ENCODE data around the gene DMXL1.

Gene DMXL1

DNA sequence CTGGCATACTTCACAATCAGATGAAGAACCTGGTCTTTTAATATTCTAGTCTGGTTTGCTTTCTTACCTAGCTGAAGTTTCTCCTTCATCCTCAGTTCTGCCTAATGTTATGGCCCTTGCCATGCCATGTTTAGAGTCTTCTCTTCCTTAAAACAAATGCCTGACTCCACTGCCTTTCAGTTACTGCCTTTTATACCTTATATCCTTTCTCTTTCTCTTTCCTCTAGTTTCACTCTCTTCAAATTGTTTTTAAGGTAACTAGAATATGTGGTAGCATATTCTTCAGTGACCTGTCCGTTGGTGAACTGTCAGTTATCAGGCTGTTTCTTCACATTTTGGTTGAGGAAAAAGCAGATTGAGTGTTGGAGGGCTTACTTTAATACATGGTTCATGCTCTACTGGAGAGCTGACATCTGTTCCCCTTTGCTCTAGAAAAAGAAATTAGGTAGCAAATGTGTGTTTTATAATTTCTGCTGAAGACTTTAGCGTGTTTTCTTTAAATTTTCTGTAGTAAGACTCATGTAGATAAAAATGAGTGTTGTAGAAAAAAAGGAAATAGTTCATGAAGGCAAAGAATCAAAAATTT, 103.8 kb downstream of the DMXL1 start:
- Histone ChIP-seq H3K9me3 (ENCODE audit: insufficient read depth, low read length, severe bottlenecking) (no peaks in the 10 kb centered on the region), H3K9ac (ENCODE audit: low read depth, low read length) (no peak overlapping the region), H3K27me3 (ENCODE audit: insufficient read depth, low read length, poor library complexity) (no peaks in the 10 kb centered on the region), H4K20me1 (ENCODE audit: insufficient read depth, low read length) (no peaks in the 10 kb centered on the region), H3K27ac (ENCODE audit: low read length) (no peak overlapping the region), H3K4me1 (ENCODE audit: insufficient read depth, low read length) (no peaks in the 10 kb centered on the region), H3K36me3 (ENCODE audit: insufficient read depth, low read length) (peaks cover 23% of the 10 kb centered on the region), H3K4me2 (ENCODE audit: insufficient read depth, low read length) (no peak overlapping the region), H3K4me3 (ENCODE audit: low read depth in 1 of 2, low read length in 2 of 2) (no peak overlapping the region), H3K79me2 (ENCODE audit: insufficient read depth, low read length) (no peaks in the 10 kb centered on the region), H2AFZ (ENCODE audit: low read depth, low read length) (no peak overlapping the region)
- DNase-seq (no peak), ATAC-seq (ENCODE audit: insufficient read depth, low read depth) (0 out of 3 replicates have a peak, but pooled peaks have one; percentile 33)
- TF ChIP-seq, protein P1, sequence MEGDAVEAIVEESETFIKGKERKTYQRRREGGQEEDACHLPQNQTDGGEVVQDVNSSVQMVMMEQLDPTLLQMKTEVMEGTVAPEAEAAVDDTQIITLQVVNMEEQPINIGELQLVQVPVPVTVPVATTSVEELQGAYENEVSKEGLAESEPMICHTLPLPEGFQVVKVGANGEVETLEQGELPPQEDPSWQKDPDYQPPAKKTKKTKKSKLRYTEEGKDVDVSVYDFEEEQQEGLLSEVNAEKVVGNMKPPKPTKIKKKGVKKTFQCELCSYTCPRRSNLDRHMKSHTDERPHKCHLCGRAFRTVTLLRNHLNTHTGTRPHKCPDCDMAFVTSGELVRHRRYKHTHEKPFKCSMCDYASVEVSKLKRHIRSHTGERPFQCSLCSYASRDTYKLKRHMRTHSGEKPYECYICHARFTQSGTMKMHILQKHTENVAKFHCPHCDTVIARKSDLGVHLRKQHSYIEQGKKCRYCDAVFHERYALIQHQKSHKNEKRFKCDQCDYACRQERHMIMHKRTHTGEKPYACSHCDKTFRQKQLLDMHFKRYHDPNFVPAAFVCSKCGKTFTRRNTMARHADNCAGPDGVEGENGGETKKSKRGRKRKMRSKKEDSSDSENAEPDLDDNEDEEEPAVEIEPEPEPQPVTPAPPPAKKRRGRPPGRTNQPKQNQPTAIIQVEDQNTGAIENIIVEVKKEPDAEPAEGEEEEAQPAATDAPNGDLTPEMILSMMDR (IDR thresholded peaks at IDR 0.05; ENCODE audit: borderline replicate concordance, extremely low read depth, low read length, poor library complexity, severe bottlenecking) = no peak
- TF ChIP-seq EZH2 (IDR thresholded peaks at IDR 0.05; ENCODE audit: borderline replicate concordance, low read depth, low read length, severe bottlenecking) = no peak

DNA sequence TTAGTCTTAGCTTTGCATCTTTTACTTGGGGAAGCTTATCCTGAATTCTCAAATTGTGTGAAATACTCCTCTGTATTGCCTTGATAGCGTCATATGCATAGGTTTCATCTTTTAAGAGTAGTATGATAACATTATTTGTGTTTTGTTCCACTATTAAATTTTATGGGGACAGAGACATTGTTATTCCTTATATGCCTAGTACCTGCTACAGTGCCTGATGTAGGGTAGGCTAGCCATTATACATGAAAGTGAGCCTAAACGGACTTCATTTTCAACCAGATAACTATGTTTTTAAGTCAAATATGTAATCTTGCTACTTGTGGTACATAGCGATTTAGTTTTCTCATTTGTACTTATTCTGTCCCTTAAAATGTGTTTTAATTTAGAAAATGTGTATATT, 105.9 kb downstream of the DMXL1 start:
- Histone ChIP-seq H3K9me3 (ENCODE audit: insufficient read depth, low read length, severe bottlenecking) (no peaks in the 10 kb centered on the region), H3K4me3 (ENCODE audit: low read depth in 1 of 2, low read length in 2 of 2) (no peak overlapping the region), H3K27ac (ENCODE audit: low read length) (no peak overlapping the region), H3K27me3 (ENCODE audit: insufficient read depth, low read length, poor library complexity) (no peaks in the 10 kb centered on the region), H3K4me2 (ENCODE audit: insufficient read depth, low read length) (no peak overlapping the region), H4K20me1 (ENCODE audit: insufficient read depth, low read length) (no peaks in the 10 kb centered on the region), H3K9ac (ENCODE audit: low read depth, low read length) (no peak overlapping the region), H2AFZ (ENCODE audit: low read depth, low read length) (no peak overlapping the region), H3K4me1 (ENCODE audit: insufficient read depth, low read length) (no peaks in the 10 kb centered on the region), H3K36me3 (ENCODE audit: insufficient read depth, low read length) (peaks cover 17% of the 10 kb centered on the region), H3K79me2 (ENCODE audit: insufficient read depth, low read length) (no peaks in the 10 kb centered on the region)
- TF ChIP-seq, protein P1 (IDR thresholded peaks at IDR 0.05; ENCODE audit: borderline replicate concordance, extremely low read depth, low read length, poor library complexity, severe bottlenecking) = no peak
- TF ChIP-seq EZH2 (IDR thresholded peaks at IDR 0.05; ENCODE audit: borderline replicate concordance, low read depth, low read length, severe bottlenecking) = no peak
- ATAC-seq (ENCODE audit: insufficient read depth, low read depth) (no peak), DNase-seq (no peak)

DNA sequence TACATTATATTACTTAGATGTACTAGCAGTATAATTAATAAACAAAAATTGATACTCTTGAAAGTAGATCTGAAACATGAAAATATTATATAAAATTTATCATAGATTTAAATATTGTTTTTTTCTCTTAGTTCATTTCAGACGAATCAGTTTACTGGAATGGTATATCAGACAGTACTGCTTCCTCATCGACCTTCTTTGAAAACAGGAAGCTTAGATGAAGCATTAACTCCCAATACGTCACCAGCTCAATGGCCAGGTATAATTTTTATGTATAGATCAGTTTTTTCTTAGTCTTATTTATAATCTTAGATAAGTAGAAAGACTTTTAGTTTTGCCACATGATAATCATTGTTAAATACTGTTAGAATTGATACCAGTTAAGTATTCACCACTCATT, 106.3 kb downstream of the DMXL1 start:
- peaks cover 17% of the 10 kb centered on the region for H3K36me3 ChIP-seq (ENCODE audit: insufficient read depth, low read length)
- H3K4me1 ChIP-seq (ENCODE audit: insufficient read depth, low read length) = no peaks in the 10 kb centered on the region
- H4K20me1 ChIP-seq (ENCODE audit: insufficient read depth, low read length) = no peaks in the 10 kb centered on the region
- no peaks in the 10 kb centered on the region for H3K79me2 ChIP-seq (ENCODE audit: insufficient read depth, low read length)
- H3K9me3 ChIP-seq (ENCODE audit: insufficient read depth, low read length, severe bottlenecking) = no peaks in the 10 kb centered on the region
- DNase-seq (no peak), ATAC-seq (ENCODE audit: insufficient read depth, low read depth) (no peak)
- H3K4me2 ChIP-seq (ENCODE audit: insufficient read depth, low read length) = no peak overlapping the region
- no peak overlapping the region for H3K9ac ChIP-seq (ENCODE audit: low read depth, low read length)
- TF ChIP-seq EZH2 (IDR thresholded peaks at IDR 0.05; ENCODE audit: borderline replicate concordance, low read depth, low read length, severe bottlenecking) = no peak
- TF ChIP-seq, protein P1 (IDR thresholded peaks at IDR 0.05; ENCODE audit: borderline replicate concordance, extremely low read depth, low read length, poor library complexity, severe bottlenecking) = no peak
- no peak overlapping the region for H2AFZ ChIP-seq (ENCODE audit: low read depth, low read length)
- H3K27ac ChIP-seq (ENCODE audit: low read length) = no peak overlapping the region
- no peaks in the 10 kb centered on the region for H3K27me3 ChIP-seq (ENCODE audit: insufficient read depth, low read length, poor library complexity)
- H3K4me3 ChIP-seq (ENCODE audit: low read depth in 1 of 2, low read length in 2 of 2) = no peak overlapping the region
